ENCODE results near the gene AOPEP. TPM values are rescaled to one million over a fixed set of nuclear protein-coding genes. Genes with fewer than 3 reads are reported as not detected.

Gene AOPEP
- total RNA-seq, 2 experiments from 2014 or later = 6.9 to 7.0 TPM

DNA sequence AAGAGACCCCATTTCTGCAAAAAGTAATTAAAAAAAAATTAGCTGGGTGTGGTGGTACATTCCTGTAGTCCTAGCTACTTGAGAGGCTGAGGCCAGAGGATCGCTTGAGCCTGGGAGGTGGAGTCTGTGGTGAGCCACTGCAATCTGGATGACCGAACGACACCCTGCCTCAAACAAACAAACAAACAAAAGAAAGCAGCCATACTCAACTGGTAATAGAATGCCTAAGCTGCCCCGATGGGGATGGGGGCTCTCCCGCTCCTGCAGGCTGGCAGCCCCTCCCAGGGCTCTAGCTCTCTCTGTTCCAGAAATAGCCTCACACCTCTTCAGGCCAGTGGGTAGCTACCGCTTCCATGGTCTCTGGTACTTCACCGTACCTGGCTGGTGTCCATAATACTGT is 349.2 kb downstream of the AOPEP start:
- Histone ChIP-seq H3K9me3 (ENCODE audit: control insufficient read depth in 1 of 2, insufficient read depth in 1 of 2, low read length in 2 of 2) (no peaks in the 10 kb centered on the region), H3K27me3 (ENCODE audit: control insufficient read depth in 1 of 2, insufficient read depth in 2 of 2, low read length in 2 of 2) (no peaks in the 10 kb centered on the region), H3K4me1 (ENCODE audit: insufficient read depth, low read length) (no peaks in the 10 kb centered on the region), H3K4me3 (ENCODE audit: low read length) (no peak overlapping the region), H3K27ac (ENCODE audit: low read depth in 1 of 2, low read length in 2 of 2) (no peak overlapping the region), H3K36me3 (ENCODE audit: insufficient read depth, low read length) (no peaks in the 10 kb centered on the region)
- no peaks in the 10 kb centered on the region for H3K27me3 Mint-ChIP-seq
- no peaks in the 10 kb centered on the region for H3K9me3 Mint-ChIP-seq
- TF ChIP-seq CTCF (IDR thresholded peaks at IDR 0.05) = no peak
- no peak overlapping the region for H3K27ac Mint-ChIP-seq
- no peaks in the 10 kb centered on the region for H3K36me3 Mint-ChIP-seq (ENCODE audit: low read depth)
- DNase-seq (no peak), ATAC-seq (ENCODE audit: poor library complexity) (no peak)
- no peak overlapping the region for H3K4me3 Mint-ChIP-seq
- intact Hi-C loops (cut with DNase I, micrococcal nuclease) = no loop called here
- POLR2A ChIA-PET = interaction anchor here (0.8 kb wide), 1 partner anchor 14 kb away, joined by 3 read pairs; no protein-coding TSS in a partner anchor
- no peaks in the 10 kb centered on the region for H3K4me1 Mint-ChIP-seq (ENCODE audit: low read depth)
- CTCF ChIA-PET = no interaction called here

GRCh38 chr9:95076696-95077052 is 350.2 kb downstream of the AOPEP start:
- H3K27ac Mint-ChIP-seq = no peak overlapping the region
- H3K36me3 Mint-ChIP-seq (ENCODE audit: low read depth) = no peaks in the 10 kb centered on the region
- ATAC-seq (ENCODE audit: poor library complexity) (no peak), DNase-seq (no peak)
- ChIA-PET POLR2A (no interaction called here), CTCF (no interaction called here)
- no peaks in the 10 kb centered on the region for H3K27me3 ChIP-seq (ENCODE audit: control insufficient read depth in 1 of 2, insufficient read depth in 2 of 2, low read length in 2 of 2)
- H3K27me3 Mint-ChIP-seq = no peaks in the 10 kb centered on the region
- no peaks in the 10 kb centered on the region for H3K4me1 ChIP-seq (ENCODE audit: insufficient read depth, low read length)
- no peak overlapping the region for H3K4me3 ChIP-seq (ENCODE audit: low read length)
- H3K4me3 Mint-ChIP-seq = no peak overlapping the region
- no peak for TF ChIP-seq CTCF (IDR thresholded peaks at IDR 0.05)
- no peaks in the 10 kb centered on the region for H3K4me1 Mint-ChIP-seq (ENCODE audit: low read depth)
- no peaks in the 10 kb centered on the region for H3K9me3 ChIP-seq (ENCODE audit: control insufficient read depth in 1 of 2, insufficient read depth in 1 of 2, low read length in 2 of 2)
- no peaks in the 10 kb centered on the region for H3K9me3 Mint-ChIP-seq
- H3K36me3 ChIP-seq (ENCODE audit: insufficient read depth, low read length) = no peaks in the 10 kb centered on the region
- H3K27ac ChIP-seq (ENCODE audit: low read depth in 1 of 2, low read length in 2 of 2) = no peak overlapping the region
- intact Hi-C loops (cut with DNase I, micrococcal nuclease) = no loop called here

- DNase-seq = no peak
- ChIA-PET CTCF (no interaction called here), POLR2A (no interaction called here)
- no peaks in the 10 kb centered on the region for H3K27me3 Mint-ChIP-seq
- no peaks in the 10 kb centered on the region for H3K9me3 Mint-ChIP-seq
- no peaks in the 10 kb centered on the region for H3K4me1 ChIP-seq (ENCODE audit: insufficient read depth, low read length)
- no peaks in the 10 kb centered on the region for H3K9me3 ChIP-seq (ENCODE audit: control insufficient read depth in 1 of 2, insufficient read depth in 1 of 2, low read length in 2 of 2)
- no peaks in the 10 kb centered on the region for H3K36me3 Mint-ChIP-seq (ENCODE audit: low read depth)
- no peak for TF ChIP-seq CTCF (IDR thresholded peaks at IDR 0.05)
- H3K27me3 ChIP-seq (ENCODE audit: control insufficient read depth in 1 of 2, insufficient read depth in 2 of 2, low read length in 2 of 2) = no peaks in the 10 kb centered on the region
- no peak overlapping the region for H3K4me3 ChIP-seq (ENCODE audit: low read length)
- intact Hi-C loops (cut with DNase I, micrococcal nuclease) = no loop called here
- H3K27ac Mint-ChIP-seq = no peak overlapping the region
- H3K27ac ChIP-seq (ENCODE audit: low read depth in 1 of 2, low read length in 2 of 2) = no peak overlapping the region
- no peaks in the 10 kb centered on the region for H3K4me1 Mint-ChIP-seq (ENCODE audit: low read depth)
- no peaks in the 10 kb centered on the region for H3K36me3 ChIP-seq (ENCODE audit: insufficient read depth, low read length)
- ATAC-seq (ENCODE audit: poor library complexity) = no peak
- H3K4me3 Mint-ChIP-seq = no peak overlapping the region
Measured at GRCh38 chr9:95077053-95077765, 350.7 kb downstream of the AOPEP start.

All from CD4-positive, alpha-beta T cell (primary cell).